ENCODE data around the gene OR5K3.

- TF ChIP-seq POLR2A (IDR thresholded peaks at IDR 0.05): no peak
- TF ChIP-seq CTCF (IDR thresholded peaks at IDR 0.05): no peak
These were observed 29.8 kb upstream of the OR5K3 start for GRCh38 chr3:98360681-98361080.

All from testis (tissue), 2 donors.